HepG2 (cell line): ENCODE measurements around the gene ABHD1. TPM values are rescaled to one million over a fixed set of nuclear protein-coding genes. Genes with fewer than 3 reads are reported as not detected.

Experiments
- AGO2 ChIP-seq: fragments of 200-400 bp; formaldehyde crosslinking; optimal IDR thresholded peaks from 2 replicates; pipeline ENCODE3; 2017; ENCODE audit warnings: mild to moderate bottlenecking, low read depth, low read length, moderate library complexity
- ATF1 ChIP-seq: IDR thresholded peaks from 2 replicates; pipeline ENCODE4 v1.6.1; 2016; ENCODE audit warnings: mild to moderate bottlenecking, control low read depth
- DBP ChIP-seq: sonication (generic); formaldehyde crosslinking; IDR thresholded peaks from 2 replicates; pipeline ENCODE4 v1.4.0; 2020; ENCODE audit warnings: missing genetic modification reagents; ENCODE audit errors: not compliant biosample characterization
- EED ChIP-seq: sonication (generic); formaldehyde crosslinking; IDR thresholded peaks from 2 replicates; pipeline ENCODE4 v1.5.0; 2020; ENCODE audit warnings: mild to moderate bottlenecking, missing genetic modification reagents
- ELF1 ChIP-seq: sonication (generic); formaldehyde crosslinking; IDR thresholded peaks from 2 replicates; pipeline ENCODE4 v1.4.0; 2020; ENCODE audit warnings: missing genetic modification reagents
- ETS1 ChIP-seq: sonication (generic); formaldehyde crosslinking; IDR thresholded peaks from 2 replicates; pipeline ENCODE4 v1.4.0; 2020; ENCODE audit warnings: missing genetic modification reagents
- FLYWCH1 ChIP-seq: sonication (generic); formaldehyde crosslinking; IDR thresholded peaks from 2 replicates; pipeline ENCODE4 v1.8.1; 2023; ENCODE audit warnings: mild to moderate bottlenecking, missing genetic modification reagents
- FOSL1 ChIP-seq: sonication (generic); formaldehyde crosslinking; IDR thresholded peaks from 2 replicates; pipeline ENCODE4 v1.9.0; 2021; ENCODE audit warnings: missing genetic modification reagents, borderline replicate concordance
- GATA4 ChIP-seq: sonication (generic); IDR thresholded peaks from 2 replicates; pipeline ENCODE4 v1.6.1; 2016; ENCODE audit warnings: antibody characterized with exemption, low read depth, borderline replicate concordance
- HOXA3 ChIP-seq: sonication (generic); formaldehyde crosslinking; IDR thresholded peaks from 2 replicates; pipeline ENCODE4 v1.5.0; 2020; ENCODE audit warnings: missing genetic modification reagents
- IKZF5 ChIP-seq: IDR thresholded peaks from 2 replicates; pipeline ENCODE4 v1.6.1; 2018; ENCODE audit warnings: missing genetic modification reagents, mild to moderate bottlenecking, missing compliant biosample characterization
- POLR2G ChIP-seq: fragments of 200-400 bp; formaldehyde crosslinking; IDR thresholded peaks from 2 replicates; pipeline ENCODE4 v1.6.1; 2018; ENCODE audit warnings: mild to moderate bottlenecking, low read depth, low read length, moderate library complexity
- REL ChIP-seq: sonication (generic); formaldehyde crosslinking; conservative IDR thresholded peaks from 2 replicates; pipeline ENCODE4 v1.8.0; 2022; ENCODE audit warnings: mild to moderate bottlenecking, missing genetic modification reagents, moderate library complexity
- SMARCC2 ChIP-seq: fragments of 450-650 bp; IDR thresholded peaks from 2 replicates; pipeline ENCODE4 v1.6.1; 2017; ENCODE audit warnings: antibody characterized with exemption, mild to moderate bottlenecking
- SRY ChIP-seq: sonication (generic); formaldehyde crosslinking; IDR thresholded peaks from 2 replicates; pipeline ENCODE4 v1.8.0; 2022; ENCODE audit warnings: mild to moderate bottlenecking, missing genetic modification reagents
- TFAP4 ChIP-seq: sonication (generic); IDR thresholded peaks from 2 replicates; pipeline ENCODE4 v1.6.1; 2016; ENCODE audit warnings: low read depth, borderline replicate concordance
- U2AF2 ChIP-seq: fragments of 200-400 bp; formaldehyde crosslinking; IDR thresholded peaks from 2 replicates; pipeline ENCODE4 v1.6.1; 2017; ENCODE audit warnings: low read depth, mild to moderate bottlenecking, low read length
- ZBTB39 ChIP-seq: sonication (generic); formaldehyde crosslinking; IDR thresholded peaks from 2 replicates; pipeline ENCODE4 v1.5.0; 2020; ENCODE audit warnings: missing genetic modification reagents
- ZFP37 ChIP-seq: sonication (generic); formaldehyde crosslinking; IDR thresholded peaks from 2 replicates; pipeline ENCODE4 v1.4.0; 2020; ENCODE audit warnings: missing genetic modification reagents, borderline replicate concordance
- ZNF317 ChIP-seq: sonication (generic); formaldehyde crosslinking; IDR thresholded peaks from 2 replicates; pipeline ENCODE4 v1.5.0; 2020; ENCODE audit warnings: mild to moderate bottlenecking, missing genetic modification reagents
- ZNF468 ChIP-seq: sonication (generic); formaldehyde crosslinking; IDR thresholded peaks from 2 replicates; pipeline ENCODE4 v1.8.0; 2022; ENCODE audit warnings: mild to moderate bottlenecking, moderate library complexity, missing genetic modification reagents
- ZNF639 ChIP-seq: conservative IDR thresholded peaks from 2 replicates; pipeline ENCODE4 v1.6.1; 2018; ENCODE audit warnings: missing genetic modification reagents
- ZNF781 ChIP-seq: sonication (generic); formaldehyde crosslinking; IDR thresholded peaks from 2 replicates; pipeline ENCODE4 v1.5.1; 2020; ENCODE audit warnings: borderline replicate concordance, mild to moderate bottlenecking, missing genetic modification reagents; ENCODE audit errors: not compliant biosample characterization
- polyA plus RNA-seq, 8 experiments: library from polyadenylated mRNA; depleted of rRNA in 3 of 8; stranded (reverse) in 7 of 8; unstranded in 1 of 8; fragments of >200 nt; fragmentation: Illumina TruSeq in 4 of 8; extraction: Trizol in 4 of 8; gene quantifications; 2 replicates each; pipeline versions ENCODE4 v1.2.1 to v1.2.3, GENCODE V29; 2011 to 2016; ENCODE audit warnings: low read depth in 4 of 8, missing spikeins in 1 of 8, mixed read lengths in 1 of 8; ENCODE audit not compliant: insufficient read depth in 1 of 8
- total RNA-seq, 5 experiments: library from RNA; depleted of rRNA; stranded (reverse); fragments of >200 nt; fragmentation: Illumina TruSeq; extraction: Trizol; gene quantifications; 2 replicates each; pipeline ENCODE4 v1.2.3, GENCODE V29; 2016; ENCODE audit warnings: low read depth in 1 of 5

Gene ABHD1
- total and polyA plus RNA-seq, 2 of the 13 experiments (the other 11 are each of a cell fraction or from before 2014, with no cell fraction given) = 0.04 to 0.81 TPM

GRCh38 chr2:27084297-27085061, 39.1 kb upstream of the ABHD1 start (continued):
- no peak for TF ChIP-seq ETS1 (CRISPR knock-in tag)
- no peak for TF ChIP-seq POLR2G
- TF ChIP-seq SMARCC2 = no peak
- TF ChIP-seq ZNF317 (CRISPR knock-in tag) = no peak
- no peak for TF ChIP-seq FLYWCH1 (CRISPR knock-in tag)
- TF ChIP-seq EED (CRISPR knock-in tag) = 0 out of 2 replicates have a peak, but pooled peaks have one; percentile 35
- TF ChIP-seq SRY = 0 out of 2 replicates have a peak, but pooled peaks have one; percentile 32
- TF ChIP-seq TFAP4 = no peak
- no peak for TF ChIP-seq ZFP37 (CRISPR knock-in tag)
- TF ChIP-seq REL (CRISPR knock-in tag) = no peak
- no peak for TF ChIP-seq HOXA3 (CRISPR knock-in tag)
- TF ChIP-seq FOSL1 (CRISPR knock-in tag) = no peak
- no peak for TF ChIP-seq ZBTB39 (CRISPR knock-in tag)
- TF ChIP-seq GATA4 = no peak
- TF ChIP-seq ZNF468 = no peak
- TF ChIP-seq ZNF781 = no peak
- TF ChIP-seq IKZF5 (CRISPR knock-in tag) = 0 out of 2 replicates have a peak, but pooled peaks have one; percentile 29
- TF ChIP-seq ATF1 (CRISPR knock-in tag) = no peak
- no peak for TF ChIP-seq ZNF639 (CRISPR knock-in tag)
- no peak for TF ChIP-seq ELF1
- TF ChIP-seq DBP = no peak
- TF ChIP-seq U2AF2 = no peak
- TF ChIP-seq AGO2 = no peak
